ENCODE data around the gene NOVA2. TPM values are rescaled to one million over a fixed set of nuclear protein-coding genes. Genes with fewer than 3 reads are reported as not detected.
A peak's percentile ranks its signal among the peaks of the same experiment; 100 is the strongest.
"Not testable (repeated sequence)": the region's sequence is repeated elsewhere in the genome, so short reads cannot be mapped to it uniquely, and the experiment has no call there.

The NOVA2 gene
- total RNA-seq, 1 donor from 2014 or later, result 0.40 TPM

GRCh38 chr19:45920458-45920857, 53.2 kb downstream of the NOVA2 start:
- ATAC-seq, result peak; percentile 48

- ATAC-seq, result peak; percentile 22
These were observed 54.0 kb downstream of the NOVA2 start for GRCh38 chr19:45919678-45920077.

GRCh38 chr19:45918721-45919120, 54.9 kb downstream of the NOVA2 start:
- ATAC-seq, result no peak

- no peak for ATAC-seq
These were observed 56.1 kb downstream of the NOVA2 start for GRCh38 chr19:45917421-45918091.

- peak; percentile 22 for ATAC-seq
These were observed 59.5 kb downstream of the NOVA2 start, which contains the start of gene NANOS2 for GRCh38 chr19:45913874-45914830. TSS of gene NANOS2 (minus strand) at chr19:45914778. CDS start at chr19:45914693, 85 bp downstream.

- no peak for ATAC-seq
These were observed 62.4 kb downstream of the NOVA2 start for GRCh38 chr19:45911291-45911690.

GRCh38 chr19:45908956-45909355, 64.7 kb downstream of the NOVA2 start:
- no peak for ATAC-seq

- no peak for ATAC-seq
These were observed 67.4 kb downstream of the NOVA2 start for GRCh38 chr19:45906221-45906620.

- no peak for ATAC-seq
These were observed 68.7 kb downstream of the NOVA2 start for GRCh38 chr19:45905011-45905410.

- ATAC-seq, result peak; percentile 96
These were observed 70.7 kb downstream of the NOVA2 start for GRCh38 chr19:45902651-45903625.

- no peak for ATAC-seq
These were observed 71.6 kb downstream of the NOVA2 start, which contains the start of gene MYPOP for GRCh38 chr19:45901912-45902650. TSS of gene MYPOP (minus strand) at chr19:45902613. CDS start at chr19:45901773, 840 bp downstream.

- peak; percentile 11 for ATAC-seq
These were observed 72.2 kb downstream of the NOVA2 start for GRCh38 chr19:45901432-45901911.

- peak; percentile 1 for ATAC-seq
These were observed 72.8 kb downstream of the NOVA2 start for GRCh38 chr19:45900738-45901431.

- ATAC-seq, result no peak
These were observed 73.6 kb downstream of the NOVA2 start for GRCh38 chr19:45899919-45900589.

- ATAC-seq, result no peak
These were observed 74.4 kb downstream of the NOVA2 start for GRCh38 chr19:45899253-45899652.

GRCh38 chr19:45897261-45897812, 76.3 kb downstream of the NOVA2 start:
- no peak for ATAC-seq

- ATAC-seq, result not testable (repeated sequence)
These were observed 77.6 kb downstream of the NOVA2 start for GRCh38 chr19:45895983-45896599.

GRCh38 chr19:45895519-45895972, 78.1 kb downstream of the NOVA2 start:
- no peak for ATAC-seq

- no peak for ATAC-seq
These were observed 82.8 kb downstream of the NOVA2 start for GRCh38 chr19:45890877-45891276.

All from esophagus mucosa (tissue), 1 donor.